SK-N-SH (cell line): Measurements from ENCODE around the gene SIGMAR1.

Experiments
- CHD2 ChIP-seq: fragments of 150-350 bp; IDR thresholded peaks from 2 replicates; pipeline ENCODE4 v1.6.1; 2018; ENCODE audit warnings: low read length; ENCODE audit not compliant: partially characterized antibody
- CTCF ChIP-seq: fragments of 200-600 bp; sonication (generic); IDR thresholded peaks from 2 replicates; pipeline ENCODE4 v1.6.1; 2017; ENCODE audit warnings: antibody characterized with exemption, mild to moderate bottlenecking, moderate library complexity
- ELF1 ChIP-seq: IDR thresholded peaks from 2 replicates; pipeline ENCODE4 v1.4.0; 2012
- EP300 ChIP-seq, 2 experiments: IDR thresholded peaks; 2 replicates each; pipeline versions ENCODE4 v1.4.0 to v1.6.1; 2012; ENCODE audit warnings: borderline replicate concordance in 1 of 2, low read depth in 1 of 2, low read length in 1 of 2
- GATA2 ChIP-seq: sonication (generic); formaldehyde crosslinking; IDR thresholded peaks from 2 replicates; pipeline ENCODE4 v1.5.0; 2020; ENCODE audit warnings: mild to moderate bottlenecking, missing genetic modification reagents
- JUND ChIP-seq: IDR thresholded peaks from 2 replicates; pipeline ENCODE4 v1.4.0; 2012
- POLR2AphosphoS5 ChIP-seq: IDR thresholded peaks from 2 replicates; pipeline ENCODE4 v1.6.1; 2012; ENCODE audit warnings: low read depth, low read length
- SMC3 ChIP-seq: IDR thresholded peaks from 2 replicates; pipeline ENCODE4 v1.6.1; 2012; ENCODE audit warnings: low read depth, low read length, improper control_type of control experiment
- TAF1 ChIP-seq: IDR thresholded peaks from 2 replicates; pipeline ENCODE4 v1.6.1; 2012; ENCODE audit warnings: low read depth, mild to moderate bottlenecking, low read length, moderate library complexity, borderline replicate concordance
- TCF12 ChIP-seq: IDR thresholded peaks from 2 replicates; pipeline ENCODE4 v1.4.0; 2012
- TF ChIP-seq, protein P1 (sequence below): fragments of 150-350 bp; IDR thresholded peaks from 2 replicates; pipeline ENCODE4 v1.6.1; 2017; ENCODE audit warnings: antibody characterized with exemption, low read length, low read depth, borderline replicate concordance
- TF ChIP-seq, protein P2 (sequence below): IDR thresholded peaks from 2 replicates; pipeline ENCODE4 v1.4.0; 2012; ENCODE audit warnings: low read depth, borderline replicate concordance

DNA sequence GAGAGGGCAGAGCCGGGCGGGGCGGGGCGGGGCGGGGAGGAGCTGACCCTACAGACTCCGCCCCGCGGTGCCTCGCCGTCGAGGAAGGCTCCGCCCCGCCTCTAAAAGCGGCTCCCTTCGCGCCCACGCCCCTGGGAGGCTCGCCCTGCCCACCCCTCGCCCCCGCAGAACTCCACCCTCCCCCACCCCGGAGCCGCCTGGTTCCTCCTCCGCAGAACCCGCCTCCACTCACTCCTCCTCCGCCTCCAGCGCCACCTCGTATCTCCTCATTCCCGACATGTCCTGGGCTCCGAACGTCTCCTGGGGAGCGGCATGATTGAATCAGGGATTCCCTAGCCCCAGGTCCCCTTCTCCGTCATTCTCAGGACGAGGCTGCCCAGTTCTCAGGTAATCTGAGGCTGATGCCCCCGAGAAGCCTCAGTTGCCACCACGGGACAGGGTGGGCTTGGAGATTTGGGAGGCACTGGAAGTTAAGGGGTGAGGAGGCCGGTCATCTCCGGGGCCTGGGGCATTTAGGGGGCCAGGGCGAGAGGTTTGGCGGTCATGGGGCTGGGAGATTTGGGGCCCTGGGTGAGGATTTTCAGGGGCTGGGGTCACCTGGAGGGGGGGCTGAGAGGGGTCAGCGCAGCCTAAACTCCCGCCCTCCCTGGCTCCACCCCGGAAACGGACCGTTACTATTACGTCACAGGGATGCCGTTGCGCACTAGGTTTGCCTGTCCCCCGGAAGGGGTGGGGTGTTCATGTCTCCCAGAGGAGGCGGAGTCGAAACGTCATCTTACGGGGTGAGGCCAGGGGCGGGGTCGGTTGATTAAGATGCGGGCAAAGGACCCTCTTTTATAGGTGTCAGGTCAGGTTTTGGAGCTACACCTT is 28.0 kb upstream of the SIGMAR1 start:
- no peak for TF ChIP-seq CTCF
- TF ChIP-seq POLR2AphosphoS5: peak; percentile 86
- TF ChIP-seq CHD2: peak; percentile 30
- TF ChIP-seq, protein P1, sequence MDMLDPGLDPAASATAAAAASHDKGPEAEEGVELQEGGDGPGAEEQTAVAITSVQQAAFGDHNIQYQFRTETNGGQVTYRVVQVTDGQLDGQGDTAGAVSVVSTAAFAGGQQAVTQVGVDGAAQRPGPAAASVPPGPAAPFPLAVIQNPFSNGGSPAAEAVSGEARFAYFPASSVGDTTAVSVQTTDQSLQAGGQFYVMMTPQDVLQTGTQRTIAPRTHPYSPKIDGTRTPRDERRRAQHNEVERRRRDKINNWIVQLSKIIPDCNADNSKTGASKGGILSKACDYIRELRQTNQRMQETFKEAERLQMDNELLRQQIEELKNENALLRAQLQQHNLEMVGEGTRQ: no peak
- TF ChIP-seq SMC3: no peak
- TF ChIP-seq ELF1: 0 out of 2 replicates have a peak, but pooled peaks have one; percentile 18
- no peak; a peak in 1 of 4 replicates for TF ChIP-seq EP300 (IDR thresholded peaks at IDR 0.05; ENCODE audit: borderline replicate concordance in 1 of 2, low read depth in 1 of 2, low read length in 1 of 2)
- TF ChIP-seq, protein P2, sequence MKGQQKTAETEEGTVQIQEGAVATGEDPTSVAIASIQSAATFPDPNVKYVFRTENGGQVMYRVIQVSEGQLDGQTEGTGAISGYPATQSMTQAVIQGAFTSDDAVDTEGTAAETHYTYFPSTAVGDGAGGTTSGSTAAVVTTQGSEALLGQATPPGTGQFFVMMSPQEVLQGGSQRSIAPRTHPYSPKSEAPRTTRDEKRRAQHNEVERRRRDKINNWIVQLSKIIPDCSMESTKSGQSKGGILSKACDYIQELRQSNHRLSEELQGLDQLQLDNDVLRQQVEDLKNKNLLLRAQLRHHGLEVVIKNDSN: 0 out of 2 replicates have a peak, but pooled peaks have one; percentile 11
- peak; percentile 32; the same call in 1 of the 2 replicates for TF ChIP-seq TAF1
- no peak for TF ChIP-seq JUND
- no peak for TF ChIP-seq TCF12
- no peak for TF ChIP-seq GATA2 (CRISPR knock-in tag)
